ENCODE measurements around the gene SEC61A2. TPM values are rescaled to one million over a fixed set of nuclear protein-coding genes. Genes with fewer than 3 reads are reported as not detected.

The SEC61A2 gene
- total RNA-seq, 1 donor from 2014 or later, result 14.3 TPM

- Histone ChIP-seq H2AFZ (ENCODE audit: low read depth, low read length) (no peak overlapping the region), H3K27me3 (ENCODE audit: insufficient read depth, low read length) (no peaks in the 10 kb centered on the region), H3K4me1 (ENCODE audit: insufficient read depth, low read length) (no peaks in the 10 kb centered on the region), H3K79me2 (ENCODE audit: insufficient read depth, low read length) (no peaks in the 10 kb centered on the region), H3K4me3 (ENCODE audit: insufficient read depth, low read depth, low read length) (no peak overlapping the region), H3K9me3 (ENCODE audit: insufficient read depth, low read depth, low read length) (no peaks in the 10 kb centered on the region), H3K4me2 (ENCODE audit: low read length) (no peak overlapping the region), H3K27ac (ENCODE audit: low read depth, low read length) (no peak overlapping the region), H3K9ac (ENCODE audit: low read length) (no peak overlapping the region), H3K36me3 (ENCODE audit: insufficient read depth, low read length) (peaks cover 17% of the 10 kb centered on the region), H4K20me1 (ENCODE audit: insufficient read depth, low read length) (peaks cover 3% of the 10 kb centered on the region)
- H3K36me3 Mint-ChIP-seq (ENCODE audit: low read depth, unreplicated experiment), result peaks cover 16% of the 10 kb centered on the region
- FAIRE-seq (no peak), DNase-seq (ENCODE audit: low read depth) (no peak)
- H3K27ac Mint-ChIP-seq (ENCODE audit: unreplicated experiment), result no peak overlapping the region
- H3K9me3 Mint-ChIP-seq (ENCODE audit: unreplicated experiment), result no peaks in the 10 kb centered on the region
- no peaks in the 10 kb centered on the region for H3K4me1 Mint-ChIP-seq (ENCODE audit: low read depth, unreplicated experiment)
- H3K27me3 Mint-ChIP-seq (ENCODE audit: low read depth, unreplicated experiment), result no peaks in the 10 kb centered on the region
- TF ChIP-seq EZH2 (IDR thresholded peaks at IDR 0.05; ENCODE audit: insufficient read depth, low read length) (no peak), CTCF (IDR thresholded peaks at IDR 0.05; ENCODE audit: insufficient read depth, low read depth, low read length) (no peak)
- no peak overlapping the region for H3K4me3 Mint-ChIP-seq (ENCODE audit: unreplicated experiment)
Observed at GRCh38 chr10:12158111-12158510, 28.6 kb downstream of the SEC61A2 start.

- Mint-ChIP-seq H3K27ac (ENCODE audit: unreplicated experiment) (no peak overlapping the region), H3K4me1 (ENCODE audit: low read depth, unreplicated experiment) (no peaks in the 10 kb centered on the region), H3K27me3 (ENCODE audit: low read depth, unreplicated experiment) (no peaks in the 10 kb centered on the region), H3K4me3 (ENCODE audit: unreplicated experiment) (no peak overlapping the region), H3K36me3 (ENCODE audit: low read depth, unreplicated experiment) (peaks cover 17% of the 10 kb centered on the region), H3K9me3 (ENCODE audit: unreplicated experiment) (no peaks in the 10 kb centered on the region)
- H3K4me3 ChIP-seq (ENCODE audit: insufficient read depth, low read depth, low read length), result no peak overlapping the region
- no peaks in the 10 kb centered on the region for H3K4me1 ChIP-seq (ENCODE audit: insufficient read depth, low read length)
- no peak overlapping the region for H3K4me2 ChIP-seq (ENCODE audit: low read length)
- TF ChIP-seq EZH2 (IDR thresholded peaks at IDR 0.05; ENCODE audit: insufficient read depth, low read length) (no peak), CTCF (IDR thresholded peaks at IDR 0.05; ENCODE audit: insufficient read depth, low read depth, low read length) (no peak)
- FAIRE-seq (no peak), DNase-seq (ENCODE audit: low read depth) (no peak)
- H2AFZ ChIP-seq (ENCODE audit: low read depth, low read length), result no peak overlapping the region
- H3K9ac ChIP-seq (ENCODE audit: low read length), result no peak overlapping the region
- peaks cover 17% of the 10 kb centered on the region for H3K36me3 ChIP-seq (ENCODE audit: insufficient read depth, low read length)
- no peaks in the 10 kb centered on the region for H3K9me3 ChIP-seq (ENCODE audit: insufficient read depth, low read depth, low read length)
- no peaks in the 10 kb centered on the region for H4K20me1 ChIP-seq (ENCODE audit: insufficient read depth, low read length)
- H3K27ac ChIP-seq (ENCODE audit: low read depth, low read length), result no peak overlapping the region
- no peaks in the 10 kb centered on the region for H3K79me2 ChIP-seq (ENCODE audit: insufficient read depth, low read length)
- no peaks in the 10 kb centered on the region for H3K27me3 ChIP-seq (ENCODE audit: insufficient read depth, low read length)
Observed at GRCh38 chr10:12160664-12161063, 31.2 kb downstream of the SEC61A2 start.

- H2AFZ ChIP-seq (ENCODE audit: low read depth, low read length), result no peak overlapping the region
- no peaks in the 10 kb centered on the region for H3K4me1 Mint-ChIP-seq (ENCODE audit: low read depth, unreplicated experiment)
- TF ChIP-seq EZH2 (IDR thresholded peaks at IDR 0.05; ENCODE audit: insufficient read depth, low read length) (no peak), CTCF (IDR thresholded peaks at IDR 0.05; ENCODE audit: insufficient read depth, low read depth, low read length) (no peak)
- no peaks in the 10 kb centered on the region for H3K4me1 ChIP-seq (ENCODE audit: insufficient read depth, low read length)
- no peaks in the 10 kb centered on the region for H3K27me3 Mint-ChIP-seq (ENCODE audit: low read depth, unreplicated experiment)
- no peak overlapping the region for H3K27ac ChIP-seq (ENCODE audit: low read depth, low read length)
- H3K9ac ChIP-seq (ENCODE audit: low read length), result no peak overlapping the region
- H3K4me3 Mint-ChIP-seq (ENCODE audit: unreplicated experiment), result no peak overlapping the region
- FAIRE-seq (no peak), DNase-seq (ENCODE audit: low read depth) (no peak)
- no peaks in the 10 kb centered on the region for H3K27me3 ChIP-seq (ENCODE audit: insufficient read depth, low read length)
- H3K36me3 Mint-ChIP-seq (ENCODE audit: low read depth, unreplicated experiment), result peaks cover 19% of the 10 kb centered on the region
- no peaks in the 10 kb centered on the region for H3K9me3 Mint-ChIP-seq (ENCODE audit: unreplicated experiment)
- H3K36me3 ChIP-seq (ENCODE audit: insufficient read depth, low read length), result peaks cover 28% of the 10 kb centered on the region
- no peak overlapping the region for H3K4me3 ChIP-seq (ENCODE audit: insufficient read depth, low read depth, low read length)
- H3K79me2 ChIP-seq (ENCODE audit: insufficient read depth, low read length), result no peaks in the 10 kb centered on the region
- no peak overlapping the region for H3K4me2 ChIP-seq (ENCODE audit: low read length)
- no peaks in the 10 kb centered on the region for H4K20me1 ChIP-seq (ENCODE audit: insufficient read depth, low read length)
- H3K9me3 ChIP-seq (ENCODE audit: insufficient read depth, low read depth, low read length), result no peaks in the 10 kb centered on the region
- H3K27ac Mint-ChIP-seq (ENCODE audit: unreplicated experiment), result no peak overlapping the region
Observed at GRCh38 chr10:12162927-12163326, 33.5 kb downstream of the SEC61A2 start.
